K562 (cell line): ENCODE data around the gene LRRC75A.

Experiments
- BRF1 ChIP-seq: IDR thresholded peaks from 3 replicates; pipeline ENCODE4 v1.6.1; 2011; ENCODE audit warnings: borderline replicate concordance, mild to moderate bottlenecking; ENCODE audit not compliant: insufficient read length; ENCODE audit errors: extremely low read depth
- CTCF ChIP-seq, 3 experiments: IDR thresholded peaks in 2 of 3; conservative IDR thresholded peaks in 1 of 3; 2 replicates each; pipeline ENCODE4 v1.5.1; 2011 to 2012; ENCODE audit warnings: low read length in 3 of 3, mild to moderate bottlenecking in 3 of 3, control low read depth in 2 of 3, improper control_type of control experiment in 1 of 3, inconsistent platforms in 1 of 3, low read depth in 1 of 3, mixed read lengths in 1 of 3, moderate library complexity in 1 of 3; ENCODE audit not compliant: insufficient read depth in 2 of 3
- HMG20A ChIP-seq: fragments of 450-650 bp; formaldehyde crosslinking; conservative IDR thresholded peaks from 2 replicates; pipeline ENCODE4 v1.4.0; 2020; ENCODE audit warnings: mild to moderate bottlenecking, mixed read lengths
- MAX ChIP-seq: sonication (generic); formaldehyde crosslinking; IDR thresholded peaks from 2 replicates; pipeline ENCODE4 v1.9.0; 2022; ENCODE audit warnings: mild to moderate bottlenecking, missing genetic modification reagents
- MLX ChIP-seq, 2 experiments: fragments of 450-650 bp in 1 of 2; sonication (generic) in 1 of 2; formaldehyde crosslinking; conservative IDR thresholded peaks; 2 replicates each; pipeline versions ENCODE4 v1.4.0 to v1.8.1; 2020 to 2022; ENCODE audit warnings: mild to moderate bottlenecking in 1 of 2, missing genetic modification reagents in 1 of 2
- SMAD2 ChIP-seq: fragments of 150-350 bp; IDR thresholded peaks from 2 replicates; pipeline ENCODE4 v1.6.1; 2014; ENCODE audit warnings: low read depth, mild to moderate bottlenecking, low read length
- SPI1 ChIP-seq: IDR thresholded peaks from 2 replicates; pipeline ENCODE4 v1.6.1; 2011; ENCODE audit warnings: low read depth, low read length, control low read depth, borderline replicate concordance
- XRCC4 ChIP-seq: IDR thresholded peaks from one replicate; pipeline ENCODE4 v1.6.1; 2011; ENCODE audit not compliant: insufficient read depth, insufficient read length; ENCODE audit errors: extremely low read depth
- ZNF140 ChIP-seq: fragments of 250-450 bp; sonication (Bioruptor Pico); IDR thresholded peaks from 2 replicates; pipeline ENCODE4 v1.8.0; 2021; ENCODE audit warnings: moderate library complexity, mild to moderate bottlenecking, inconsistent platforms
- ZNF407 ChIP-seq: fragments of 450-650 bp; IDR thresholded peaks from 2 replicates; pipeline ENCODE4 v1.6.1; 2016; ENCODE audit warnings: low read depth
- ZNF511 ChIP-seq: sonication (generic); formaldehyde crosslinking; IDR thresholded peaks from 2 replicates; pipeline ENCODE4 v1.8.0; 2022; ENCODE audit warnings: mild to moderate bottlenecking, missing genetic modification reagents

- no peak for TF ChIP-seq MAX
- TF ChIP-seq ZNF140 (CRISPR knock-in tag), result no peak
- TF ChIP-seq HMG20A (CRISPR knock-in tag), result no peak
- TF ChIP-seq BRF1, result no peak
- no peak for TF ChIP-seq SMAD2
- TF ChIP-seq XRCC4, result no peak
- TF ChIP-seq SPI1, result no peak
- no peak for TF ChIP-seq CTCF (IDR thresholded peaks at IDR 0.05 in 2 of 3, conservative IDR thresholded peaks at IDR 0.05 in 1 of 3; ENCODE audit: insufficient read depth in 2 of 3, low read depth in 1 of 3, low read length in 3 of 3)
- TF ChIP-seq ZNF407, result no peak
- no peak for TF ChIP-seq ZNF511 (CRISPR knock-in tag)
- no peak for TF ChIP-seq MLX (CRISPR knock-in tag; conservative IDR thresholded peaks at IDR 0.05)
Measured at GRCh38 chr17:16472539-16472938, 19.5 kb downstream of the LRRC75A start.
